Measurements from ENCODE around the gene GNG7.

The GNG7 gene

DNA sequence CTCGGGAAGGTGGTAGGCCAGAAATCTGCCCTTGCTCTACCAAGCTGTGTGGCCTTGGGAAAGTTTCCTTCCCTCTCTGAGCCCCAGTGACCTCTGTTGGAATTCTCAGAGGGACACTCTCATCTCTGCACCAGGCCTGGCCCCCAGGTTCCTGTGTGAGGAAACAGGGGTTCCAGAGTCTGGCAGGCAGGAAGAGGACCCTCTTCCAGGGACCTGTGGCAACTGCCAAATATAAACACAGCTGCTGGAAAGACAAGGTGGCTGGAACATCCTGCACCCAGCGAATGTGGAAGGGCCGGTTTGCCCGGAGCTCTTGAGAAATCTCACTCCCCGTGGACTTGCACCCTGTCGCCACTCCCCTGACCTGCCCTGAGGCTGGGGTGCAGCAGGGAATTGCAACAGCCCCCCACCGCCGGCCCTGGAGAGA is 173.8 kb downstream of the GNG7 start:
- TF ChIP-seq EZH2phosphoT487 (IDR thresholded peaks at IDR 0.05; ENCODE audit: low read length) (no peak), EZH2 (optimal IDR thresholded peaks at IDR 0.05; ENCODE audit: low read depth, low read length) (no peak), CTCF (IDR thresholded peaks at IDR 0.05; ENCODE audit: low read length) (no peak)
- Histone ChIP-seq H3K4me1 (ENCODE audit: low read length) (peaks cover 5% of the 10 kb centered on the region), H2AFZ (ENCODE audit: low read length) (no peak overlapping the region), H4K20me1 (ENCODE audit: insufficient read depth, low read length) (no peaks in the 10 kb centered on the region), H3K9me3 (replicated peaks; ENCODE audit: insufficient read depth, low read length) (no peaks in the 10 kb centered on the region), H3K27ac (ENCODE audit: low read length) (no peak overlapping the region), H3K9ac (ENCODE audit: low read length) (no peak overlapping the region), H3K4me3 (ENCODE audit: low read length) (no peak overlapping the region), H3K36me3 (replicated peaks; ENCODE audit: insufficient read depth, low read length) (no peaks in the 10 kb centered on the region), H3K79me2 (ENCODE audit: low read length) (no peaks in the 10 kb centered on the region), H3F3A (ENCODE audit: insufficient read depth, low read length) (peaks cover 4% of the 10 kb centered on the region; the same call in 1 of the 2 replicates), H3K9me2 (replicated peaks; ENCODE audit: insufficient read depth, low read length) (no peaks in the 10 kb centered on the region), H3K27me3 (replicated peaks; ENCODE audit: insufficient read depth, low read length) (no peaks in the 10 kb centered on the region), H3K4me2 (ENCODE audit: low read depth, low read length) (no peak overlapping the region)
- no peak for DNase-seq

DNA sequence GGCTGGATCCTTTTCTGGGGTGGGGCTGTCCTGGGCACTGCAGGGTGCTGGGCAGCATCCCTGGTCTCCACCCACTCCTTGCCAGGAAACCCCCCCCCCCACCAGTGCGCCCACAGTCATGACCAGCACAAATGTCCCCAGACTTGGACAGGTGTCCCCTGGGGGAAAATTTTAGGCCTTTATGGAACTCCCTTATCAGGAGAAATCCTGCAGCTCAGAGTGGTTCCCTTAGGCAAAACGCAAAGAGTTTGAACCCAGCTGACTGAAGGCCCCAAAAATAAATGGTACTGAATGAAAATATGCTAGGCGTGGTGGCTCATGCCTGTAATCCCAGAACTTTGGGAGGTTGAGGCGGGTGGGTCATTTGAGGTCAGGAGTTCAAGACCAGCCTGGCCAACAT is 174.8 kb downstream of the GNG7 start:
- Histone ChIP-seq H3K9ac (ENCODE audit: low read length) (no peak overlapping the region), H3F3A (ENCODE audit: insufficient read depth, low read length) (0 out of 2 replicates have a peak, but pooled peaks cover 4% of the 10 kb centered on the region), H3K9me2 (replicated peaks; ENCODE audit: insufficient read depth, low read length) (no peaks in the 10 kb centered on the region), H3K9me3 (replicated peaks; ENCODE audit: insufficient read depth, low read length) (no peaks in the 10 kb centered on the region), H2AFZ (ENCODE audit: low read length) (no peak overlapping the region), H3K4me1 (ENCODE audit: low read length) (no peaks in the 10 kb centered on the region), H3K36me3 (replicated peaks; ENCODE audit: insufficient read depth, low read length) (no peaks in the 10 kb centered on the region), H3K27ac (ENCODE audit: low read length) (no peak overlapping the region), H3K79me2 (ENCODE audit: low read length) (no peaks in the 10 kb centered on the region), H4K20me1 (ENCODE audit: insufficient read depth, low read length) (no peaks in the 10 kb centered on the region), H3K4me2 (ENCODE audit: low read depth, low read length) (no peak overlapping the region), H3K4me3 (ENCODE audit: low read length) (no peak overlapping the region), H3K27me3 (replicated peaks; ENCODE audit: insufficient read depth, low read length) (no peaks in the 10 kb centered on the region)
- no peak for TF ChIP-seq CTCF (IDR thresholded peaks at IDR 0.05; ENCODE audit: low read length)
- no peak for TF ChIP-seq EZH2phosphoT487 (IDR thresholded peaks at IDR 0.05; ENCODE audit: low read length)
- TF ChIP-seq EZH2 (optimal IDR thresholded peaks at IDR 0.05; ENCODE audit: low read depth, low read length) = no peak
- no peak for DNase-seq

GRCh38 chr19:2527171-2527570 is 175.3 kb downstream of the GNG7 start:
- H4K20me1 ChIP-seq (ENCODE audit: insufficient read depth, low read length) = no peaks in the 10 kb centered on the region
- no peaks in the 10 kb centered on the region for H3K9me2 ChIP-seq (replicated peaks; ENCODE audit: insufficient read depth, low read length)
- no peak for DNase-seq
- no peak overlapping the region for H3K4me2 ChIP-seq (ENCODE audit: low read depth, low read length)
- H2AFZ ChIP-seq (ENCODE audit: low read length) = no peak overlapping the region
- 0 out of 2 replicates have a peak, but pooled peaks cover 4% of the 10 kb centered on the region for H3F3A ChIP-seq (ENCODE audit: insufficient read depth, low read length)
- no peaks in the 10 kb centered on the region for H3K9me3 ChIP-seq (replicated peaks; ENCODE audit: insufficient read depth, low read length)
- H3K4me3 ChIP-seq (ENCODE audit: low read length) = no peak overlapping the region
- no peaks in the 10 kb centered on the region for H3K36me3 ChIP-seq (replicated peaks; ENCODE audit: insufficient read depth, low read length)
- H3K9ac ChIP-seq (ENCODE audit: low read length) = no peak overlapping the region
- H3K79me2 ChIP-seq (ENCODE audit: low read length) = no peaks in the 10 kb centered on the region
- no peak overlapping the region for H3K27ac ChIP-seq (ENCODE audit: low read length)
- TF ChIP-seq EZH2 (optimal IDR thresholded peaks at IDR 0.05; ENCODE audit: low read depth, low read length) = no peak
- TF ChIP-seq EZH2phosphoT487 (IDR thresholded peaks at IDR 0.05; ENCODE audit: low read length) = no peak
- TF ChIP-seq CTCF (IDR thresholded peaks at IDR 0.05; ENCODE audit: low read length) = no peak
- no peaks in the 10 kb centered on the region for H3K27me3 ChIP-seq (replicated peaks; ENCODE audit: insufficient read depth, low read length)
- H3K4me1 ChIP-seq (ENCODE audit: low read length) = no peaks in the 10 kb centered on the region

Measured in MM.1S (cell line).